Left hindlimb (tissue), 1 donor: ENCODE results near the gene PARVB.

ENCODE experiments used
- DNase-seq: peaks from one replicate; pipeline ENCODE4 v3.0.0-alpha.2; 2018

The PARVB gene

DNA sequence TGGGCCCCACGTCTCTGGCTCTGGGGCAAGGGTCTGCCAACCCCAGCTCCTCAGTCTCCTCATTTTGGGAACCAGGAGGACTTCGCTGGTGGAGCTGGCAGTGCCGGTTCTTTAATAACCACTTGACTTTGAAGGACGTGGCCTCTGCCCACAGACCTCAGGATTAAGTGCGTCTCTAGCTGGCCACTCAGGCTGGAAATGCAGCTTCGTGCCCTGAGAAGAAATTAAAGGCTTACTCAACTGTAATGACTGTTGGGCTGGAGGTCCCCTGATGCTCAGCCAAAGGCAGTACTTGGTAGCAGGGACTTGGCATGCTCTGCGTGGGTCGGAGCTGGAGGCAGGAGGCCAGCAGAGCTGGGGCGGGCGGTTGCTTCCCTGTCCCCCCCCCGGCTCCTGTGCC, 139.9 kb downstream of the PARVB start:
- DNase-seq = no peak

GRCh38 chr22:44165286-44165874, 141.3 kb downstream of the PARVB start:
- no peak for DNase-seq

GRCh38 chr22:44166498-44167276, 142.6 kb downstream of the PARVB start:
- no peak for DNase-seq

GRCh38 chr22:44167501-44167900, 143.4 kb downstream of the PARVB start:
- DNase-seq = peak; percentile 15

GRCh38 chr22:44168206-44168605, 144.1 kb downstream of the PARVB start:
- DNase-seq = peak; percentile 7

DNA sequence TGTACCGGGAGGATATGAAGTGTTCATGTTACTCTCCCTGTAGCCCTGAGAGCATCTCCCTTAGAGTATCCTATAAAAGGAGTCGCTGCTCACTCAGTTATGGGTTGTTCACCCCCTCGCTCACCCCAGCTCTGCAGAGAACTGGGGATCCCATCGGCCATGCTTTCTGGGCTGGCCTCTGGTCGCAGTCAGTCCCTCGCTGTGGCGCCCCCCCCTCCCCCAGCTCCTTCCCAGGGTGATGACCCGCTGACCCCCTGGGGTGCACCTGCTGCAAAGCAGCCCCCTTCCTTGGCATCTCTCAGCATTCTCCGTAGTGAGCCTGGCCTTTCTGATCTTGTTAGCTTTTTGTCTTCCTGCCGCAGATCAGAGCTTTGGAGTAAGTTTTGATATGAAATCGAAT, 146.4 kb downstream of the PARVB start:
- DNase-seq = no peak

GRCh38 chr22:44171561-44171960, 147.5 kb downstream of the PARVB start:
- DNase-seq = no peak

DNA sequence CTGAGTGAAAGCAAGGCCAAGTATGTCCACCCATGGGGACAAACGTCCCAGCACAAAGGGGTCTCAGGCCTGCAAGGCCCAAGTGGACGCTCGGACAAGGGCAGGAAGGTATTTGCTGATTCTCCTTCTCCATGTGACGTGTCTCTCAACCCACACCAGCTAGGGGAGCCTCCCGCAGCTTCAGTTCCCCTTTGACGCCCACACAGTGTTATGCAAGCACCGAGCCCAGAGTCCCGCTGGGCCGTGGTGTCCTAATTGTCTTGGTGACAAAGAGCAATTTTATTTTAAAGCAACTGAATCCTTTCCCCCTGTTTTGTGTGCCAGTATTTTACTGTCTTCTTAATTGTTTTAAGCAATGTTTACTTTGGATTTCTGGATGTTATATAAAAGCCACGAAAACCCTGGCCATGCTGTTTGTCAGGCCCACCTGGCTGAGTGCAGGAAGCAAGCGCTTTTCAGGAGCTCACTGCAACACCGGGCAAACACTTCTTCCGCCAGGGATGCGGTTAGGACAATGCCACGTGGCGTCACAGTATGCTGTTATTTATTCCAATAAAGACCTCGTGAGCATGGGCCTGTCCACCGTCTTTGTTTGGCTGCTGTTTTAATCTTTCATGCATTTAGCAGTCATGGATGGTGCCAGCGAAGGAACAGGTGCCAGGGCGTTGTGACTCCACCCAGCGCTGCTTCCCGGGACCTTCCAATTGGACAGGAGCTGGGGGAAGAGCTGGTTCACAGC, 148.4 kb downstream of the PARVB start:
- DNase-seq = no peak

DNA sequence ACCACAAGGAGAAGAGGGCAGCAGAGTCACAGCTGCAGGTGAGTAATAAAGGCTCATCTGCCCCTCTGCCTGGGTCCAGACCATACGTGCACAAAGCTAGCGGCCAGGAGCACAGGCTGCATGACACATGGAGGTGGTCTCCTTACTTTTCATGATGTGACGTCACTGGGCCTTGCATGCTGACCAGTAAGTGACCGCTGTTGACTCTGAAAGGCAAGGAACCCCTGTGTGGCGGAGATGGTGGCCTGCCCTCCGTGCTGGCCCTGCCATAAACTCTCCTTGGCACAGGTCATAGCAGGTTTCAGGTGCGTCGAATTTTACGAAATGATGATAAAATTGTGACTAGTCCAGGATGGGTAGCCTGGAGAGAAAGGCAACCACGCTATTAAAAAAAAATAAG, 149.1 kb downstream of the PARVB start:
- DNase-seq = no peak

DNA sequence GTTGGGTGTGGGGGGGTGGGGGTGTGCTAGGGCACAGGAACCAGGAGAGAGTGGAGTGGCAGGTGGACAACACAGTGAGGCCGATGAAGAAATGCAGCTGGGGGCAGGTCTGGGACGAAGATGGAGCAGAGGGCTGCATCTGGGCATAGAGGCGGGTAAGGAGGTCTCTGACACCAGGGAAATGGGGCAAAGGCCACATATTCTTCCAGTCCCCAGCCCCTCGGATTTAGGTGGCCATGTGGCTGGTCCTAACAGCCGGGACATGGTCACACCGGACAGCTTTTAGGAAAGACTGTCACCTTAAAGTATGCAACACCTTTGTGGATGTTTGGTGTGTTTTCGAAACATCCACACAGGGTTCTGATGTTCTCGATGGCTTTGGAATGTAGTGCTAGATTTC, 151.6 kb downstream of the PARVB start:
- DNase-seq = no peak

DNA sequence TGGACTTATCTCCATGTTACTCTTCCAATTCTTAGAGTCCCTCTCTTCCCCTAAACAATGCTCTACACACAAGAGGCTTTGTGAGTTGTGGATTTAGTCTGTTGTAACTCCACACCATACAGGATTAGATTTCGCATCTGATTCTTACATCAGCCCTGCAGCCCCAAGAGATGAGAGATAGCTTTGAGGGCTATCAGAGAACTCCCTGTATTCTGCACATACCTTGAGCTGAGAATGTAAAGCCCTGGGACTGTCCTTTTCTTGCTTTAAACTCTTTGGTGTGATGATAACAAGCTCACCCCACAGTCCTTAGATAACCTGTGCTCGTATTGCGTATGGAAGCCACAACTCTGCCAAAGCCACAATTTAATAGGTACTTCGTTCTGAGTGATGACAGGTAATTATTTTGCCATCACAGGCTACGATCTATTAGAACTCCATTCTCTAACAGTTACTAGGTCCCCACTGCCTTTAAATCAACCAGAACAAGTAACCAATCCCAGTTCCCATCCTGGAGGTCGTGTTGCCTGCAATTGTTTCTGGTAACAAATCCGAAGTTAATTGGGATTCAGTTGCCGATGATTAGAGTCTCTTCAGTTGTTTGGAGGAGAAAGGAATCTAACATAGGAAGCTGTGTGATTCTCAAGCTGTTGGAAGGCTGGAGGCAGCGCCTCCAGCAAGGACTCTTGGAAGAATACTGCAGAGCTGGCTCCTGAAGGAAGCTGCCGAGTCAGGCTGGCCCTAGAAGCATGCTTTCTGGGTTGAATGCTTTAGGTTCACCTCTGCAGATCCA, 155.3 kb downstream of the PARVB start:
- DNase-seq = no peak

DNA sequence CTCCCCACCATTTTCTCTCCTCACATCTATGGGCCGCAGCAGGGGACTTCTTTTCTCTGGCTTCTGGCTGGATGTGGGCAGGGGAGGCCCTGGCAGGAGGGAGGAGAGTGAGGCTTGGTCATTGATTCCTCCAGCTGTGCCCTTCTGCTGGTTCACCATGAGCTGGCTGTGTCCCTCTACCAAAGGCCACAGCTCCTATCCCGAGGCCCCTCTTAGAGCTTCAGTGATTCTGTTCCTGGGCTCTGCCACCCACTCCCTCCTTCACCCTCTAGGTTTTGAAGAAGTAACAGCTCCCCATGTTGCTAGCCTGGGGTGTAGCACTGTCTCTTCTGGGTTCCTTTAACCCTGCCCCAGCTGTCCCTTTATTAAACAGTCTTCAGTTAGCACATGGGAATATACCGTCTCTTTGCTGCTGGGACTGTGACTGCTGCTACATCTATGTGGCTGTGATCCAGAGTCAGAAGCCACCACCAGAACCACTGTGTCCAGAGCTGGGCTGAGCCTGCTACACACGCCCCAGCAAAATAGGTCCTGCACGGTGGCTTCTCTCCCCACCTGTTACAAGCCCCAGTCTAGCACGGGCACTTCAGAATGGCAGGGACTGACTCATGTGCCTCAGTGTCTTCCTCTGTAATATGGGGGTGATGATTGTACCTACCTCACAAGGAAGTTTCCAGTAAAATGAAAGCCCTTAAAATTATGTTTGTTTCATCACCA, 156.0 kb downstream of the PARVB start:
- no peak for DNase-seq

GRCh38 chr22:44180706-44181032, 156.6 kb downstream of the PARVB start, which contains the start of gene PARVG:
PARVG (plus strand) TSS chr22:44180925; CDS start chr22:44183330, 2,405 bp downstream.
- DNase-seq = no peak

- DNase-seq = no peak
Observed at GRCh38 chr22:44181033-44181911, 157.2 kb downstream of the PARVB start.

GRCh38 chr22:44181912-44182587, 157.9 kb downstream of the PARVB start:
- no peak for DNase-seq

- no peak for DNase-seq
Observed at GRCh38 chr22:44182588-44183286, 158.6 kb downstream of the PARVB start.

DNA sequence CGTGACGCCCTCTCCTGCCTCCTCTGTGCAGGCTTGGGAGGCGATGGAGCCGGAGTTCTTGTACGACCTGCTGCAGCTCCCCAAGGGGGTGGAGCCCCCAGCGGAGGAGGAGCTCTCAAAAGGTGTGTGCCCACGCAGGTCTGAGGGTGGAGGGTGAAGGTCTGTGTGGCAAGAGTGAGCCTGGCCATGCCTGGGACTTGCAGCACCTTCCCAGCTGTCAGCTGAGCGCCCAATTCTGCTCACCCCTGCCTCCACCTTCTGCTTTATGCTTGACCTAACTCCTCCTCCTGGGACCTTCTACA, 159.1 kb downstream of the PARVB start:
- no peak for DNase-seq

GRCh38 chr22:44184006-44184405, 159.9 kb downstream of the PARVB start:
- no peak for DNase-seq

- DNase-seq = no peak
Observed at GRCh38 chr22:44185237-44186120, 161.4 kb downstream of the PARVB start.
